ENCODE results near the gene SYNDIG1.

- TF ChIP-seq POLR2A (IDR thresholded peaks at IDR 0.05) (no peak), CTCF (IDR thresholded peaks at IDR 0.05) (no peak)
Observed at GRCh38 chr20:24423390-24424313, 45.8 kb upstream of the SYNDIG1 start.
